ENCODE results near the gene PNMA6F. TPM values are rescaled to one million over a fixed set of nuclear protein-coding genes. Genes with fewer than 3 reads are reported as not detected.

The PNMA6F gene
- total and polyA plus RNA-seq, 2 of the 8 experiments (the other 6 are each of a cell fraction or from before 2014, with no cell fraction given) = 0.12 to 0.22 TPM

DNA sequence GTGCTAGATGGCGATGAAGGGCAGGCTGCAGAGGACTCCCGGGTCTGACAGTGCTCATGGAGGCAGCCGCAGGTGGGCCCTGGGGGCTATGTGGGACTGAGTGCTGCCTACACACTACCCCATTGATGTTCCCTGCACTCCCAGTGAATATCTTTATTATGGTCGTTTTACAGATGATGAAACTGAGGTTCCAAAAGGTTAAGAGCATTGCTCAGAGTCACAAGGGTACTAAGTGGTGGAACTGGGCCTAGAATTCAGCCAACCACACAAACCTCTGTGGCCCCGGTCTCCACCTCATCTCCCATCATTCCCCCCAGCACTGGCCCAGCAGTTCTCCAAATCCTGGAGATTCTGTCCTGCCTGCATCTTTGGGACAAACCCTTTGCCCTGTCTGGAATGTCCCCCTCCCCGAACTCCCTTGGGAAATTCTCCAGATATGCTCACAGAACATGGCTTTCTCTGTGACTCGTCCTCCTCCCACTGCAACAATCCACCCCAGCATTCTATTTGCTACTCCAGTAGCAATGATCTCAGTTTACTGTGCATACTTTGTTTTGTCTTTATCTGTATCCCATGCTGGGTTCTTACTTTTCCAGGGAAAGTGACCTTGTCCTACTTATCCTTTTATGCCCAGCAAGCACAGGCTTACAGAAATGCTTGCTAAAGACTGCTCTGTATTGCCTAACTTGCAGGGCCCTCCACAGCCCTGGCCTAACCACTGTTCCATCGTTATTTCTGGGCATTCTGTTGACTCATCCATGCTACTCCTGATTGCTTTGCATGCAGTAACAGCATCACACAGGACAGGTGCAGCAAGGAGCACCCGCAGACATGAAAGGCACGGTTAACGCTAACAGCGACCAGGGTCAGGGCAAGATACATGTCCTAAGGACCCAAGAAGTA, 14.0 kb downstream of the PNMA6F start:
- Histone ChIP-seq H3K4me1 (replicated peaks in 1 of 4; ENCODE audit: control insufficient read depth in 3 of 4, insufficient read depth in 4 of 4, low read length in 3 of 4) (no peaks in the 10 kb centered on the region; a peak in 1 of 7 replicates), H2AK5ac (ENCODE audit: low read depth, low read length) (no peak overlapping the region), H3K23ac (ENCODE audit: insufficient read length) (no peak overlapping the region), H3K27ac (ENCODE audit: low read depth, low read length) (no peak overlapping the region), H3K36me3 (ENCODE audit: control insufficient read depth in 2 of 4, insufficient read depth in 4 of 4, low read length in 3 of 4) (no peaks in the 10 kb centered on the region), H3K4me2 (ENCODE audit: insufficient read depth in 1 of 2, low read depth in 2 of 2, low read length in 2 of 2) (no peak overlapping the region), H3K14ac (ENCODE audit: insufficient read length) (no peak overlapping the region), H3K9ac (replicated peaks in 1 of 4; ENCODE audit: extremely low read depth in 1 of 4, low read depth in 3 of 4, low read length in 3 of 4) (no peak overlapping the region), H4K8ac (ENCODE audit: extremely low read depth, insufficient read depth, low read length) (no peak overlapping the region), H2BK120ac (replicated peaks; ENCODE audit: low read depth, low read length) (no peak overlapping the region), H4K20me1 (replicated peaks in 1 of 2; ENCODE audit: control insufficient read depth in 1 of 2, insufficient read depth in 2 of 2, low read length in 2 of 2) (no peaks in the 10 kb centered on the region), H3K4me3 (ENCODE audit: extremely low read depth in 1 of 4, insufficient read depth in 2 of 4, low read depth in 3 of 4, low read length in 4 of 4) (no peak overlapping the region), H4K91ac (replicated peaks; ENCODE audit: insufficient read length, low read length) (no peak overlapping the region), H3K18ac (ENCODE audit: extremely low read depth, low read length) (no peak overlapping the region), H2BK20ac (ENCODE audit: low read length) (no peak overlapping the region), H3K79me1 (ENCODE audit: low read depth, low read length) (no peaks in the 10 kb centered on the region), H3K4ac (replicated peaks; ENCODE audit: insufficient read length, low read depth, low read length) (no peak overlapping the region), H2AFZ (ENCODE audit: low read length) (no peak overlapping the region), H3K9me3 (ENCODE audit: insufficient read depth in 2 of 2, low read depth in 1 of 2, low read length in 1 of 2) (no peaks in the 10 kb centered on the region), H3K79me2 (ENCODE audit: control insufficient read depth in 1 of 2, insufficient read depth in 2 of 2, low read length in 2 of 2) (no peaks in the 10 kb centered on the region), H2BK5ac (ENCODE audit: low read depth, low read length) (no peak overlapping the region), H3K23me2 (ENCODE audit: low read depth, low read length) (no peaks in the 10 kb centered on the region), H4K5ac (ENCODE audit: insufficient read length, low read depth, low read length) (no peak overlapping the region), H3K56ac (replicated peaks; ENCODE audit: insufficient read length, low read depth, low read length) (no peak overlapping the region), H3K27me3 (replicated peaks in 1 of 4; ENCODE audit: control insufficient read depth in 3 of 4, extremely low read depth in 1 of 4, insufficient read depth in 3 of 4, low read length in 3 of 4) (no peaks in the 10 kb centered on the region), H2BK15ac (ENCODE audit: low read length) (no peak overlapping the region), H2BK12ac (ENCODE audit: low read depth, low read length) (no peak overlapping the region)
- POLR2A ChIA-PET (ENCODE audit: partially characterized antibody) = no interaction called here
- CTCF ChIA-PET (ENCODE audit: partially characterized antibody) = no interaction called here
- no peak for DNase-seq (ENCODE audit: low read depth in 1 of 2, low spot score in 2 of 2)
- FAIRE-seq = no peak
- 82% methylated on average over 10 of the region's 12 CpGs; no CpG with 5 or more reads in 1 of the 2 experiments for WGBS, 2 experiments (ENCODE audit: extremely low coverage in 1 of 2, insufficient coverage in 1 of 2, insufficient read length in 1 of 2, insufficient replicate concordance in 2 of 2, low coverage in 1 of 2, low lambda C conversion rate in 2 of 2, missing lambda C conversion rate in 1 of 2)
- TF ChIP-seq, protein P1, sequence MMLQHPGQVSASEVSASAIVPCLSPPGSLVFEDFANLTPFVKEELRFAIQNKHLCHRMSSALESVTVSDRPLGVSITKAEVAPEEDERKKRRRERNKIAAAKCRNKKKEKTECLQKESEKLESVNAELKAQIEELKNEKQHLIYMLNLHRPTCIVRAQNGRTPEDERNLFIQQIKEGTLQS (IDR thresholded peaks at IDR 0.05; ENCODE audit: insufficient read depth, low read depth, low read length) = no peak
- no peak for TF ChIP-seq RNF2 (IDR thresholded peaks at IDR 0.05; ENCODE audit: borderline replicate concordance, low read depth, low read length, missing control alignments, poor library complexity, severe bottlenecking)
- no peak for TF ChIP-seq KDM4A (IDR thresholded peaks at IDR 0.05; ENCODE audit: low read depth, low read length, severe bottlenecking)
- TF ChIP-seq JUND (IDR thresholded peaks at IDR 0.05; ENCODE audit: low read length) = no peak
- TF ChIP-seq, protein P2, sequence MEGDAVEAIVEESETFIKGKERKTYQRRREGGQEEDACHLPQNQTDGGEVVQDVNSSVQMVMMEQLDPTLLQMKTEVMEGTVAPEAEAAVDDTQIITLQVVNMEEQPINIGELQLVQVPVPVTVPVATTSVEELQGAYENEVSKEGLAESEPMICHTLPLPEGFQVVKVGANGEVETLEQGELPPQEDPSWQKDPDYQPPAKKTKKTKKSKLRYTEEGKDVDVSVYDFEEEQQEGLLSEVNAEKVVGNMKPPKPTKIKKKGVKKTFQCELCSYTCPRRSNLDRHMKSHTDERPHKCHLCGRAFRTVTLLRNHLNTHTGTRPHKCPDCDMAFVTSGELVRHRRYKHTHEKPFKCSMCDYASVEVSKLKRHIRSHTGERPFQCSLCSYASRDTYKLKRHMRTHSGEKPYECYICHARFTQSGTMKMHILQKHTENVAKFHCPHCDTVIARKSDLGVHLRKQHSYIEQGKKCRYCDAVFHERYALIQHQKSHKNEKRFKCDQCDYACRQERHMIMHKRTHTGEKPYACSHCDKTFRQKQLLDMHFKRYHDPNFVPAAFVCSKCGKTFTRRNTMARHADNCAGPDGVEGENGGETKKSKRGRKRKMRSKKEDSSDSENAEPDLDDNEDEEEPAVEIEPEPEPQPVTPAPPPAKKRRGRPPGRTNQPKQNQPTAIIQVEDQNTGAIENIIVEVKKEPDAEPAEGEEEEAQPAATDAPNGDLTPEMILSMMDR (IDR thresholded peaks at IDR 0.05; ENCODE audit: control extremely low read depth in 1 of 3, insufficient read depth in 1 of 3, low read depth in 1 of 3, low read length in 3 of 3) = no peak
- no peak for TF ChIP-seq BACH1 (IDR thresholded peaks at IDR 0.05; ENCODE audit: low read length)
- TF ChIP-seq KDM5A (IDR thresholded peaks at IDR 0.05; ENCODE audit: low read length) = no peak
- TF ChIP-seq EP300 (IDR thresholded peaks at IDR 0.05; ENCODE audit: borderline replicate concordance in 1 of 2, low read depth in 2 of 2, low read length in 2 of 2) = no peak

Data from H1 (cell line).